ENCODE measurements around the gene ZNF584.
"Not testable (repeated sequence)": the region's sequence is repeated elsewhere in the genome, so short reads cannot be mapped to it uniquely, and the experiment has no call there.

ZNF584 gene

GRCh38 chr19:58399903-58400302 is 8.5 kb upstream of the ZNF584 start:
- Histone ChIP-seq H3K36me3 (replicated peaks; ENCODE audit: low read depth, low read length) (peaks cover 23% of the 10 kb centered on the region), H3K9ac (ENCODE audit: low read length) (no peak overlapping the region), H3K27ac (ENCODE audit: low read length) (no peak overlapping the region), H3K4me1 (ENCODE audit: low read length) (peaks cover 11% of the 10 kb centered on the region), H4K20me1 (ENCODE audit: insufficient read depth, low read length) (peaks cover 7% of the 10 kb centered on the region), H3K9me3 (ENCODE audit: insufficient read depth, low read length) (no peaks in the 10 kb centered on the region), H3K79me2 (ENCODE audit: low read length) (peaks cover 4% of the 10 kb centered on the region), H3K27me3 (ENCODE audit: low read depth, low read length) (no peaks in the 10 kb centered on the region), H3K4me2 (ENCODE audit: low read length) (no peak overlapping the region), H3K4me3 (ENCODE audit: low read length) (no peak overlapping the region), H2AFZ (ENCODE audit: low read depth, low read length) (no peak overlapping the region)
- no peak for TF ChIP-seq CTCF (IDR thresholded peaks at IDR 0.05; ENCODE audit: low read depth, low read length)
- no peak for TF ChIP-seq EZH2phosphoT487 (IDR thresholded peaks at IDR 0.05; ENCODE audit: low read depth)

GRCh38 chr19:58400316-58400915 is 8.0 kb upstream of the ZNF584 start:
- TF ChIP-seq CTCF (IDR thresholded peaks at IDR 0.05; ENCODE audit: low read depth, low read length) (no peak), EZH2phosphoT487 (IDR thresholded peaks at IDR 0.05; ENCODE audit: low read depth) (no peak)
- Histone ChIP-seq H3K4me3 (ENCODE audit: low read length) (peak overlapping the region; percentile 78), H3K27me3 (ENCODE audit: low read depth, low read length) (no peaks in the 10 kb centered on the region), H4K20me1 (ENCODE audit: insufficient read depth, low read length) (0 out of 2 replicates have a peak, but pooled peaks cover 2% of the 10 kb centered on the region), H3K4me2 (ENCODE audit: low read length) (peak overlapping the region; percentile 90), H2AFZ (ENCODE audit: low read depth, low read length) (peak overlapping the region; percentile 29; the same call in 1 of the 2 replicates), H3K4me1 (ENCODE audit: low read length) (peaks cover 11% of the 10 kb centered on the region), H3K27ac (ENCODE audit: low read length) (no peak overlapping the region), H3K36me3 (replicated peaks; ENCODE audit: low read depth, low read length) (peaks cover 18% of the 10 kb centered on the region), H3K79me2 (ENCODE audit: low read length) (peaks cover 4% of the 10 kb centered on the region), H3K9ac (ENCODE audit: low read length) (peak overlapping the region; percentile 56), H3K9me3 (ENCODE audit: insufficient read depth, low read length) (no peaks in the 10 kb centered on the region)

GRCh38 chr19:58400916-58401839 is 7.3 kb upstream of the ZNF584 start:
- peaks cover 11% of the 10 kb centered on the region for H3K4me1 ChIP-seq (ENCODE audit: low read length)
- H3K4me2 ChIP-seq (ENCODE audit: low read length) = peak overlapping the region; percentile 90
- H3K4me3 ChIP-seq (ENCODE audit: low read length) = peak overlapping the region; percentile 82
- H4K20me1 ChIP-seq (ENCODE audit: insufficient read depth, low read length) = no peaks in the 10 kb centered on the region
- H3K36me3 ChIP-seq (replicated peaks; ENCODE audit: low read depth, low read length) = peaks cover 12% of the 10 kb centered on the region
- H3K27ac ChIP-seq (ENCODE audit: low read length) = peak overlapping the region; percentile 45
- peak overlapping the region; percentile 75 for H3K9ac ChIP-seq (ENCODE audit: low read length)
- H3K9me3 ChIP-seq (ENCODE audit: insufficient read depth, low read length) = no peaks in the 10 kb centered on the region
- no peak for TF ChIP-seq EZH2phosphoT487 (IDR thresholded peaks at IDR 0.05; ENCODE audit: low read depth)
- peak; percentile 25; the same call in 1 of the 2 replicates for TF ChIP-seq CTCF (IDR thresholded peaks at IDR 0.05; ENCODE audit: low read depth, low read length)
- peaks cover 4% of the 10 kb centered on the region for H3K79me2 ChIP-seq (ENCODE audit: low read length)
- H2AFZ ChIP-seq (ENCODE audit: low read depth, low read length) = peak overlapping the region; percentile 44; the same call in 1 of the 2 replicates
- no peaks in the 10 kb centered on the region for H3K27me3 ChIP-seq (ENCODE audit: low read depth, low read length)

GRCh38 chr19:58401840-58402421 is 6.5 kb upstream of the ZNF584 start:
- peaks cover 11% of the 10 kb centered on the region for H3K4me1 ChIP-seq (ENCODE audit: low read length)
- peaks cover 9% of the 10 kb centered on the region for H3K36me3 ChIP-seq (replicated peaks; ENCODE audit: low read depth, low read length)
- peak overlapping the region; percentile 75 for H3K9ac ChIP-seq (ENCODE audit: low read length)
- H3K79me2 ChIP-seq (ENCODE audit: low read length) = peaks cover 4% of the 10 kb centered on the region
- no peaks in the 10 kb centered on the region for H3K27me3 ChIP-seq (ENCODE audit: low read depth, low read length)
- no peak for TF ChIP-seq EZH2phosphoT487 (IDR thresholded peaks at IDR 0.05; ENCODE audit: low read depth)
- no peak for TF ChIP-seq CTCF (IDR thresholded peaks at IDR 0.05; ENCODE audit: low read depth, low read length)
- H3K9me3 ChIP-seq (ENCODE audit: insufficient read depth, low read length) = no peaks in the 10 kb centered on the region
- no peaks in the 10 kb centered on the region for H4K20me1 ChIP-seq (ENCODE audit: insufficient read depth, low read length)
- peak overlapping the region; percentile 45 for H3K27ac ChIP-seq (ENCODE audit: low read length)
- H3K4me2 ChIP-seq (ENCODE audit: low read length) = peak overlapping the region; percentile 64
- H3K4me3 ChIP-seq (ENCODE audit: low read length) = peak overlapping the region; percentile 82
- no peak overlapping the region for H2AFZ ChIP-seq (ENCODE audit: low read depth, low read length)

GRCh38 chr19:58403920-58404478 is 4.5 kb upstream of the ZNF584 start:
- not testable (repeated sequence) for H3K36me3 ChIP-seq (replicated peaks; ENCODE audit: low read depth, low read length); H3K4me3 ChIP-seq (ENCODE audit: low read length); H2AFZ ChIP-seq (ENCODE audit: low read depth, low read length); H3K27ac ChIP-seq (ENCODE audit: low read length); H3K4me2 ChIP-seq (ENCODE audit: low read length); H3K9ac ChIP-seq (ENCODE audit: low read length); H3K27me3 ChIP-seq (ENCODE audit: low read depth, low read length); H3K9me3 ChIP-seq (ENCODE audit: insufficient read depth, low read length); H4K20me1 ChIP-seq (ENCODE audit: insufficient read depth, low read length)
- Histone ChIP-seq H3K79me2 (ENCODE audit: low read length) (peaks cover 18% of the 10 kb centered on the region), H3K4me1 (ENCODE audit: low read length) (peaks cover 17% of the 10 kb centered on the region)

All from OCI-LY3 (cell line).